HFFc6 (cell line): Measurements from ENCODE around the gene KDM8. TPM values are rescaled to one million over a fixed set of nuclear protein-coding genes. Genes with fewer than 3 reads are reported as not detected.
"Not testable (repeated sequence)": the region's sequence is repeated elsewhere in the genome, so short reads cannot be mapped to it uniquely, and the experiment has no call there.

Experiments used
- DNase-seq: peaks from one replicate; pipeline ENCODE4 v3.0.0-alpha.2; 2018
- H3K27ac Mint-ChIP-seq: 2 replicates; pipeline ENCODE4 v1.8.0; 2020; ENCODE audit warnings: mild to moderate bottlenecking, mixed read lengths
- H3K27me3 Mint-ChIP-seq: 2 replicates; pipeline ENCODE4 v1.8.0; 2021; ENCODE audit warnings: mild to moderate bottlenecking, moderate library complexity, mixed read lengths; ENCODE audit not compliant: insufficient read depth
- H3K36me3 Mint-ChIP-seq: 2 replicates; pipeline ENCODE4 v1.8.0; 2021; ENCODE audit warnings: low read depth, mixed read lengths
- H3K4me1 Mint-ChIP-seq: 2 replicates; pipeline ENCODE4 v1.8.0; 2020; ENCODE audit warnings: low read depth, mixed read lengths
- H3K4me3 Mint-ChIP-seq: 2 replicates; pipeline ENCODE4 v1.8.0; 2020; ENCODE audit warnings: mild to moderate bottlenecking, moderate library complexity, mixed read lengths
- H3K9me3 Mint-ChIP-seq: 2 replicates; pipeline ENCODE4 v1.8.0; 2020; ENCODE audit warnings: mild to moderate bottlenecking, mixed read lengths
- total RNA-seq, 6 experiments: library from RNA; stranded (reverse); fragmentation: NEBNext Ultra II Directional; extraction: Animal tissue kit (Norgen Biotek cat#: 25700); gene quantifications; 2 replicates in 1 of 6; 3 replicates in 5 of 6; pipeline ENCODE4 v1.2.3, GENCODE V29; 2021
- TF ChIP-seq, protein P1 (sequence below): fragments of 200-600 bp; sonication (generic); IDR thresholded peaks from 2 replicates; pipeline ENCODE4 v1.5.0; 2021; ENCODE audit warnings: antibody characterized with exemption, mild to moderate bottlenecking

The KDM8 gene
- total RNA-seq, 6 experiments from 2014 or later: 4.1 to 5.8 (median 4.9) TPM

GRCh38 chr16:27205423-27206065, 2.2 kb downstream of the KDM8 start:
- Mint-ChIP-seq H3K36me3 (no peaks in the 10 kb centered on the region; the same call in 1 of the 2 replicates), H3K27me3 (no peaks in the 10 kb centered on the region; the same call in none of the 2 replicates), H3K9me3 (no peaks in the 10 kb centered on the region), H3K27ac (no peak overlapping the region), H3K4me3 (no peak overlapping the region), H3K4me1 (peaks cover 15% of the 10 kb centered on the region)
- no peak for DNase-seq
- TF ChIP-seq, protein P1, sequence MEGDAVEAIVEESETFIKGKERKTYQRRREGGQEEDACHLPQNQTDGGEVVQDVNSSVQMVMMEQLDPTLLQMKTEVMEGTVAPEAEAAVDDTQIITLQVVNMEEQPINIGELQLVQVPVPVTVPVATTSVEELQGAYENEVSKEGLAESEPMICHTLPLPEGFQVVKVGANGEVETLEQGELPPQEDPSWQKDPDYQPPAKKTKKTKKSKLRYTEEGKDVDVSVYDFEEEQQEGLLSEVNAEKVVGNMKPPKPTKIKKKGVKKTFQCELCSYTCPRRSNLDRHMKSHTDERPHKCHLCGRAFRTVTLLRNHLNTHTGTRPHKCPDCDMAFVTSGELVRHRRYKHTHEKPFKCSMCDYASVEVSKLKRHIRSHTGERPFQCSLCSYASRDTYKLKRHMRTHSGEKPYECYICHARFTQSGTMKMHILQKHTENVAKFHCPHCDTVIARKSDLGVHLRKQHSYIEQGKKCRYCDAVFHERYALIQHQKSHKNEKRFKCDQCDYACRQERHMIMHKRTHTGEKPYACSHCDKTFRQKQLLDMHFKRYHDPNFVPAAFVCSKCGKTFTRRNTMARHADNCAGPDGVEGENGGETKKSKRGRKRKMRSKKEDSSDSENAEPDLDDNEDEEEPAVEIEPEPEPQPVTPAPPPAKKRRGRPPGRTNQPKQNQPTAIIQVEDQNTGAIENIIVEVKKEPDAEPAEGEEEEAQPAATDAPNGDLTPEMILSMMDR: peak; percentile 21; the same call in 1 of the 2 replicates

GRCh38 chr16:27207121-27207520, 3.8 kb downstream of the KDM8 start:
- H3K27me3 Mint-ChIP-seq: not testable (repeated sequence)

DNA sequence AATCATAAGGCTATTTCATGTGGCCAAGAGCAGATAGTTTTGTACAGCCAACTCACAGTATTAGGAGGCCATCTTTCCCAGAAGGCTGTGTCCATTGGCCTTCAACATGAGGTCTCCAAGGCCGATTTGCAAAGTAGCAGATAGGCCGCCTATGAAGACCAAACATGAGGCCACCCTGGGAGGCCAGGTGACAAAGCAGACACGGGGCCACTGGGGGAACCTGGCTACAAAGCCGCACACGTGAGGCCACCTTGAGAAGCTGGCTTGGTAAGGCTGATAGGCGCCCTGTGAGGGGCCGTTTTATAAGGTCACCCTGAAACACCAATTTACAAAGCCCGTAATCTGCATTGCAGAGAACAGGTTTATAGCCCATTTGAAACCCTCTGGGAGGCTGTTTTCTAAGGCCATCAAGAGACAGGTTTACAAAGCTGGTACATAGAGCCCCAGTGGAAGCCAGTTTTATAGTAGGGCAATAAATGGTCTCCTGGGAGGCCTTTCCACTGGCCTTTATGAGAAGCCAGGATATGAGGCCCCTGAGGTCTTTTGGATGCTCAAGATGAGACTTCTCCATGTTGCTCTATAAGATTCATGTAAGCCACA, 4.9 kb downstream of the KDM8 start:
- no peaks in the 10 kb centered on the region; the same call in none of the 2 replicates for H3K27me3 Mint-ChIP-seq
- no peak for DNase-seq
- no peak overlapping the region for H3K4me3 Mint-ChIP-seq
- no peaks in the 10 kb centered on the region for H3K36me3 Mint-ChIP-seq
- peaks cover 10% of the 10 kb centered on the region for H3K4me1 Mint-ChIP-seq
- H3K9me3 Mint-ChIP-seq: no peaks in the 10 kb centered on the region
- H3K27ac Mint-ChIP-seq: no peak overlapping the region
- TF ChIP-seq, protein P1: no peak

More at GRCh38 chr16:27207121-27207520, 3.8 kb downstream of the KDM8 start:
- not testable (repeated sequence) for DNase-seq, H3K9me3 Mint-ChIP-seq, H3K36me3 Mint-ChIP-seq, H3K27ac Mint-ChIP-seq, H3K4me3 Mint-ChIP-seq
- peaks cover 15% of the 10 kb centered on the region for H3K4me1 Mint-ChIP-seq

DNA sequence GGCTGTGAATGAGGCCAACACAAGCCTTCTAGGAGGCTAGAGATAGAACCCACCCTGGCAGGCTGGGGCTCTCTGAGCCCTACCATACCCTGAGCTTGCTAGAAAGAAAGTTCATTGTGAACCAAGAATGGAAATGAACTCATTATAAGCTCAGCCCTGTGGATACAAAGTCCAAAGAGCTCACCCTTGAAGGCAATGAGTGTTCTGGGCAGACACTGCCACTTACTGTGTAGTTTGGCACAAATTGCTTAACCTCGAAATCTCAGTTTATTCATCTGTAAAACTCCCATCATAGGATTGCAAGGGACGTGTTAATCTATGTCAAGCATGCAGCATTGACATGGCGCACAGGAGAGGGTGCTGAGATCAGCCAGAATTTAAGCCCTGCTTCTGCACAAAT, 5.5 kb downstream of the KDM8 start:
- no peaks in the 10 kb centered on the region for H3K9me3 Mint-ChIP-seq
- DNase-seq: no peak
- TF ChIP-seq, protein P1: no peak
- peaks cover 9% of the 10 kb centered on the region for H3K4me1 Mint-ChIP-seq
- H3K36me3 Mint-ChIP-seq: no peaks in the 10 kb centered on the region
- H3K4me3 Mint-ChIP-seq: no peak overlapping the region
- no peaks in the 10 kb centered on the region; the same call in none of the 2 replicates for H3K27me3 Mint-ChIP-seq
- no peak overlapping the region for H3K27ac Mint-ChIP-seq

- Mint-ChIP-seq H3K27me3 (no peaks in the 10 kb centered on the region; the same call in 1 of the 2 replicates), H3K27ac (no peak overlapping the region), H3K9me3 (no peaks in the 10 kb centered on the region), H3K36me3 (no peaks in the 10 kb centered on the region), H3K4me1 (peaks cover under 1% of the 10 kb centered on the region), H3K4me3 (no peak overlapping the region)
- DNase-seq: no peak
- TF ChIP-seq, protein P1: no peak
These were observed 6.3 kb downstream of the KDM8 start for GRCh38 chr16:27209591-27209990.

DNA sequence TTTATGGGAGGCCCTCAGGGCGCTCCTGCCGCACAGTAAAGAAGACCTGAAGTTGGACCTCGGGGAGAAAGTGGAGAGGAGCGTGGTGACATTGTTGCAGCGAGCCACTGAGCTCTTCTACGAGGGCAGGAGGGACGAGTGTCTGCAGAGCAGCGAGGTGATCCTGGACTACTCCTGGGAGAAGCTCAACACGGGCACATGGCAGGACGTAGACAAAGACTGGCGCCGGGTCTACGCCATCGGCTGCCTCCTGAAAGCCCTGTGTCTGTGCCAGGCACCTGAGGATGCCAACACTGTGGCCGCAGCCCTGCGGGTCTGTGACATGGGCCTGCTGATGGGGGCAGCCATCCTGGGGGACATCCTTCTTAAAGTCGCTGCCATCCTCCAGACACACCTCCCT, 6.8 kb downstream of the KDM8 start:
- Mint-ChIP-seq H3K27me3 (no peaks in the 10 kb centered on the region; the same call in 1 of the 2 replicates), H3K4me3 (no peak overlapping the region), H3K27ac (no peak overlapping the region), H3K4me1 (no peaks in the 10 kb centered on the region), H3K9me3 (no peaks in the 10 kb centered on the region), H3K36me3 (no peaks in the 10 kb centered on the region)
- TF ChIP-seq, protein P1: no peak
- DNase-seq: no peak
